ENCODE data around the gene AJM1.

AJM1 gene

GRCh38 chr9:136845465-136846260, 3.4 kb downstream of the AJM1 start:
- no peak for DNase-seq

DNA sequence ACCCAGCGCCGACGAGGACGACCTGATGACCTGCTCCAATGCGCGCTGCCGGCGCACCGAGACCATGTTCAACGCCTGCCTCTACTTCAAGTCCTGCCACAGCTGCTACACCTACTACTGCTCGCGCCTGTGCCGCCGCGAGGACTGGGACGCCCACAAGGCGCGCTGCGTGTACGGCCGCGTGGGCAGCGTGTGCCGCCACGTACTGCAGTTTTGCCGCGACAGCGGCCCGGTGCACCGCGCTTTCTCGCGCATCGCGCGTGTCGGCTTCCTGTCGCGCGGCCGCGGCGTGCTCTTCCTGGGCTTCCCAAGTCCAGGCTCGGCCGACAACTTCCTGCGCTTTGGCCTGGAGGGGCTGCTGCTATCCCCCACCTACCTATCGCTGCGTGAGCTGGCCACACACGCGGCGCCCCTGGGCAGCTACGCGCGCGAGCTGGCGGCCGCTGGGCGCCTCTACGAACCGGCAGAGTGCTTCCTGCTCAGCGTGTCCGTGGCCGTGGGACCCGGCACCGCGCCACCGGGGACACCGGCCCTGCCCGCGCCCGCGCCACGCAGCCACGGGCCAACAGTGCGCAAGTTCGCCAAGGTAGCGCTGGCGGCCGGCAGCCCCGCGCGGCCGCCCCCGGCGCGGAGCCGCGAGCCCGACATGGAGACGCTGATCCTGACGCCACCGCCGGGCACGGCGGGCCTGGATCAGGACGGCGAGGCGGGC, 4.3 kb downstream of the AJM1 start:
- DNase-seq, result no peak

DNA sequence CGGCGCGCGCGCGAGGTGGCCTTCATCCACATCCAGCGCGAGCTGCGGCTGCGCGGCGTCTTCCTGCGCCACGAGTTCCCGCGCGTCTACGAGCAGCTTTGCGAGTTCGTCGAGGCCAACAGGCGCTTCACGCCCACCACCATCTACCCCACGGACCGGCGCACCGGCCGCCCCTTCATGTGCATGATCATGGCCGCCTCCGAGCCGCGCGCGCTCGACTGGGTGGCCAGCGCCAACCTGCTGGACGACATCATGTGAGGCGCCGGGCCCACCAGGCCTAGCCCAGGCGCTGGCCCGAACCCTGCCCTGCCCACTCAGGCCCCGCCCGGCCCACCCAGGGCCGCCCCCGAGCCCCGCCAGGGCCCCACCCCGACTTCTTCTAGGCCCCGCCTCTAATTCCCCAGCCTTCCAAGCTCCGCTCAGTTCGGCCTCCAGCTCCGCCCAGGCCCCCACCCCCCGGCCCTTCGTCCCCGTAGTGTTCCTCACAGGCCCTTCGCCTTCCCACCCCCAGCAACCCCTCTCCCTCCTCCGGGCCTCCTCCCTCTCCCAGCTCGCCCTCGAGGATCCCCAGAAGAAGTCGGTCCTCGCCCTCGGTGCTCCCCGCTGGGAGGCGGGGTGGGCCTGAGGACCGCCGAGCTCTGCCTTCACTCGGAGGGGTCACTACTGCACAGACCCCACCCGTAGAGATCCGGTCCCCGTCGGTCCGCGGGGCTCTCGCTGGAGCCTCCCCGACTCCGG, 5.0 kb downstream of the AJM1 start:
- DNase-seq, result no peak

DNA sequence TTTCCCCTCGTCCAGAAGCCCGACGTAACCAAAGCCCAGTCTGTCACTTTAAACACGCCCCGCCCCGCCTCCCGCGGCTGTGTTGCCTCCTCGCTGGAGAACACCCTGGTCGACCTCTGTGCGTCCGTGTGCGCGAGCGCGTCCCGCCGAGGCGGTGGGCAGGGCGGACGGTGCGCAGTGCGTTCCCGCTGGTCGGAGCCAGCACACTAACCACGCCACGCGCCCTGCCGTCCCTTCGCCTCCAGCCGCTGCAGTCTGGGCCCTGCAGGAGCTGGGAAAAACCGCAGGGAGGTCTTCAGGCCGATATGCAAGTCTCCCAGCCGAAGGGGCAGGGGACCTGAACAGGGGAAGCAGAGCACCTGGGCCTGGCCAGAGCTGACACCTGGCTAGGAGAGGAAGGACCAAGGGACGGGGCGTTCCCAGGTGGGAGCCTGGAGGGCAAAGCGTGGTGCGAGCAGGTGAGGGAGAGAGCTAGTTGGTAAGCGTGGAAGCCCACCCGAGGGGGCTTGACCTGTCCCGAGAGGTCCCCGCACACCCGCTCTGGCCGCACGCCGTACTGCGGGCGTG, 5.6 kb downstream of the AJM1 start:
- DNase-seq, result peak; percentile 74

- peak; percentile 36 for DNase-seq
Observed at GRCh38 chr9:136848393-136849037, 6.2 kb downstream of the AJM1 start.

- DNase-seq, result peak; percentile 94
Observed at GRCh38 chr9:136849038-136849959, 7.0 kb downstream of the AJM1 start, which contains the start of gene PHPT1. Gene PHPT1, plus strand, starts transcription at chr9:136849409. Its CDS starts 22 bp downstream, at chr9:136849431.

GRCh38 chr9:136849960-136850865, 7.9 kb downstream of the AJM1 start:
- DNase-seq, result no peak

GRCh38 chr9:136850866-136851775, 8.8 kb downstream of the AJM1 start:
- DNase-seq, result no peak

GRCh38 chr9:136851941-136852663, 9.8 kb downstream of the AJM1 start, which contains the start of gene MAMDC4:
Gene MAMDC4, plus strand, starts transcription at chr9:136852346. Its CDS starts 71 bp downstream, at chr9:136852417.
- no peak for DNase-seq

DNA sequence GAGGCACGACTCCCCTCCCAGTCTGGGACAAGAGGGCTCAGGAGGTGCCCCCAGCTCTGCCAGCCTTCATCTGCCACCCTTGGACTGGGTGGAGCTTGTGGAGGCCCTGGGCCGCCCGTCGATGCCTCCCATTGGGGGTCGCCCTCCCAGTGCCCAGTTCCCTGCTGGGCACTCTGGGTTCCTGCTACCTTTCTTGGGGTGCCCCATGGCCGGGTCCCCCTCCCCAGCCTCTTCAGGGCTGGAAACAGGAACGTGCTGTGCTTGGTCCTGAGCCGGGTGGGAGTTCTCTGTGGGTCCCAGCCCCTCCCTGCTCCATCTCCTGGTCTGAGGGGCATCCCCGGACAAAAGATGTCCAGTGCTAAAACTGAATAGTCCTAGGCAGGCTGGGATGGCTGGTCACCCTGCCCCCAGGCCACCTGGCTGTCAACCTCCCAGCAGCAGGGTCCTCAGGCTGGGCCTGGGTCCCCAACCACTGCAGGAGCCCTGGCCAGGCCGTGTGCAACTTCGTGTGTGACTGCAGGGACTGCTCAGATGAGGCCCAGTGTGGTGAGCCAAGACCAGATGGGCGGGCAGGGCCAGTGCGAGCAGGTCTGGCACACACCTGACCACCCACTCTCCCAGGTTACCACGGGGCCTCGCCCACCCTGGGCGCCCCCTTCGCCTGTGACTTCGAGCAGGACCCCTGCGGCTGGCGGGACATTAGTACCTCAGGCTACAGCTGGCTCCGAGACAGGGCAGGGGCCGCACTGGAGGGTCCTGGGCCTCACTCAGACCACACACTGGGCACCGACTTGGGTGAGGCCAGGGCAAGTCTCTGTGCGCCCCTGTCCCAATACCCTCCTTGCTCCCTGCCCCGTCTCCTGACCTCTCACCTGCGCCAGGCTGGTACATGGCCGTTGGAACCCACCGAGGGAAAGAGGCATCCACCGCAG, 10.7 kb downstream of the AJM1 start:
- no peak for DNase-seq

- DNase-seq, result no peak
Observed at GRCh38 chr9:136853596-136854112, 11.4 kb downstream of the AJM1 start.

DNA sequence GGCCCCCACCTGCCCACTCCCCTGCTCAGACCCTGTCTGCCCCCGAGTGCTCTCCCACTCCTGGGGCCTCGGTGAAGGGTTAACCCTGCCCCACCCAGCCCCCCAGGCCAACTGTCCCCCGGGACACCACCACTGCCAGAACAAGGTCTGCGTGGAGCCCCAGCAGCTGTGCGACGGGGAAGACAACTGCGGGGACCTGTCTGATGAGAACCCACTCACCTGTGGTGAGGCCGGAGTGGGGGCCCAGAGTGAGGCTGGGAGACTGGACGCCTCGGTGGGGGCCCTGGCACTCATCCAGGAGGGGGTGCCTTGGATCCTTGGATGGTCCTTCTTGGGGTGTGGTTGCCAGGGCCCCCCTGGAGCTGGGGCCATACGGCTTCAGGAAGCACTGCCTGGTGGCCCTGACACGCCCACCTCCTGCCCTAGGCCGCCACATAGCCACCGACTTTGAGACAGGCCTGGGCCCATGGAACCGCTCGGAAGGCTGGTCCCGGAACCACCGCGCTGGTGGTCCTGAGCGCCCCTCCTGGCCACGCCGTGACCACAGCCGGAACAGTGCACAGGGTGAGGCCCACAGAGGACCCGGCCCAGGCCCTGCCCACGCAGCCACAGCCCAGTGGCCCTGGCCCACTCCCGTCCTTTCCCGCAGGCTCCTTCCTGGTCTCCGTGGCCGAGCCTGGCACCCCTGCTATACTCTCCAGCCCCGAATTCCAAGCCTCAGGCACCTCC, 12.0 kb downstream of the AJM1 start:
- DNase-seq, result no peak

DNA sequence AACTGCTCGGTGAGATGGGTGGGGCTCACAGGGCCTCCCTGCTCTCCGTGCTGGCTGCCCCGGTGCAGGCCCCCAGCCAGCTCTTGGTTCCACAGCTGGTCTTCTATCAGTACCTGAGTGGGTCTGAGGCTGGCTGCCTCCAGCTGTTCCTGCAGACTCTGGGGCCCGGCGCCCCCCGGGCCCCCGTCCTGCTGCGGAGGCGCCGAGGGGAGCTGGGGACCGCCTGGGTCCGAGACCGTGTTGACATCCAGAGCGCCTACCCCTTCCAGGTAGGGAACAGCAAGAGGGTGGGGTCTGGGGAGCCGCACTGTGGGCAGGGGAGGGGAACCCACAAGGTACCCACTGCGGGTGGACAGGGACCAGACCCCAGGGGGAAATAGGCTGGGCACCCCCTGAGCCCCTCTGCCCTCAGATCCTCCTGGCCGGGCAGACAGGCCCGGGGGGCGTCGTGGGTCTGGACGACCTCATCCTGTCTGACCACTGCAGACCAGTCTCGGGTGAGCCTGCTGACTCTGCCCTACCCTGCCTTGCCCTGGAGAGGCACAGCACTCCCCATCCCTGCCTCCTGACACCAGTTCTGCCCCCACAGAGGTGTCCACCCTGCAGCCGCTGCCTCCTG, 12.7 kb downstream of the AJM1 start:
- DNase-seq, result no peak

- DNase-seq, result no peak
Observed at GRCh38 chr9:136855461-136856078, 13.3 kb downstream of the AJM1 start.

- no peak for DNase-seq
Observed at GRCh38 chr9:136856079-136856476, 13.8 kb downstream of the AJM1 start.

All from stimulated activated CD4-positive, alpha-beta T cell treated with anti-CD3 and anti-CD28 coated beads, Interleukin-12 subunit alpha, Interleukin-12 subunit beta, amount 100 ng/mL, for 4 hours (primary cell).